ENCODE results near the gene CSNK1E. TPM values are rescaled to one million over a fixed set of nuclear protein-coding genes. Genes with fewer than 3 reads are reported as not detected.

Gene CSNK1E
- total and polyA plus RNA-seq, 9 of the 15 experiments (the other 6 are each of a cell fraction or from before 2014, with no cell fraction given): 2.7 to 70.0 (median 41.3) TPM

- Histone ChIP-seq H3K36me3 (ENCODE audit: control insufficient read depth, insufficient read depth, low read length) (no peaks in the 10 kb centered on the region), H3K9me1 (ENCODE audit: control insufficient read depth, insufficient read depth, low read length) (no peaks in the 10 kb centered on the region), H3K27me3 (ENCODE audit: control insufficient read depth in 2 of 2, insufficient read depth in 2 of 2, low read length in 2 of 2) (no peaks in the 10 kb centered on the region), H3K4me1 (replicated peaks in 1 of 2; ENCODE audit: control insufficient read depth in 2 of 2, insufficient read depth in 2 of 2, low read length in 2 of 2) (peaks cover 13 to 23% of the 10 kb centered on the region in 2 experiments; a peak in 4 of 5 replicates), H3K4me2 (ENCODE audit: insufficient read depth, low read length) (peak overlapping the region; percentile 50), H2AFZ (ENCODE audit: low read depth, low read length) (peak overlapping the region; percentile 85), H3K79me2 (ENCODE audit: control insufficient read depth, insufficient read depth, low read length) (no peaks in the 10 kb centered on the region), H3K4me3 (no peak overlapping the region), H4K20me1 (replicated peaks; ENCODE audit: control insufficient read depth, insufficient read depth, low read length) (no peaks in the 10 kb centered on the region), H3K27ac (ENCODE audit: extremely low read depth, low read depth, low read length) (peak overlapping the region; percentile 56; the same call in 2 of the 3 replicates), H3K9ac (ENCODE audit: insufficient read depth in 1 of 2, low read depth in 2 of 2, low read length in 2 of 2) (peak overlapping the region; percentile 38 to 47; a peak in 3 of 4 replicates), H3K9me3 (replicated peaks; ENCODE audit: control insufficient read depth, insufficient read depth, low read depth, low read length) (no peaks in the 10 kb centered on the region)
- ATAC-seq: peak; percentile 76
- in situ Hi-C loops (cut with MboI) (no loop called here), intact Hi-C loops (cut with micrococcal nuclease) (no loop called here)
- WGBS (ENCODE audit: insufficient coverage, low coverage, missing lambda C conversion rate): 3% methylated on average over 8 of the region's 8 CpGs
- DNase-seq (ENCODE audit: extremely low read depth in 1 of 4, low spot score in 3 of 4): peak; percentile 38 to 68 (median 40)
- no TSS peak for BruUV-seq (replicated peaks)
- FAIRE-seq: peak; percentile 69
- CTCF ChIA-PET (ENCODE audit: low intra/inter-chr PET ratio): no interaction called here
- POLR2A ChIA-PET: interaction anchor here (0.6 to 2.0 kb wide), 8 partner anchors 10 to 1015 kb away, joined by 3 to 8 read pairs (median 4); partner anchors contain the start of gene MAFF
- TF ChIP-seq TEAD4 (IDR thresholded peaks at IDR 0.05; ENCODE audit: low read length) (no peak), TEAD4 (CRISPR knock-in tag; IDR thresholded peaks at IDR 0.05; ENCODE audit: borderline replicate concordance) (no peak), ZNF764 (CRISPR knock-in tag; IDR thresholded peaks at IDR 0.05; ENCODE audit: low read depth) (no peak), SRF (CRISPR knock-in tag; IDR thresholded peaks at IDR 0.05) (no peak), ZNF584 (CRISPR knock-in tag; IDR thresholded peaks at IDR 0.05; ENCODE audit: low read depth) (no peak), PPARD (CRISPR knock-in tag; IDR thresholded peaks at IDR 0.05) (no peak), TFE3 (CRISPR knock-in tag; IDR thresholded peaks at IDR 0.05) (0 out of 2 replicates have a peak, but pooled peaks have one; percentile 13), SMARCA4 (IDR thresholded peaks at IDR 0.05) (peak; percentile 28; the same call in 1 of the 2 replicates), U2AF1 (optimal IDR thresholded peaks at IDR 0.05; ENCODE audit: low read depth, low read length) (no peak), POLR2H (tag; IDR thresholded peaks at IDR 0.05; ENCODE audit: low read depth) (no peak), KLF16 (IDR thresholded peaks at IDR 0.05) (no peak), MEF2A (IDR thresholded peaks at IDR 0.05; ENCODE audit: control insufficient read depth, low read depth, low read length) (no peak), MCM3 (IDR thresholded peaks at IDR 0.05) (no peak), CBX5 (IDR thresholded peaks at IDR 0.05; ENCODE audit: borderline replicate concordance, low read depth) (no peak), ZBTB1 (CRISPR knock-in tag; IDR thresholded peaks at IDR 0.05; ENCODE audit: borderline replicate concordance, low read depth) (no peak), TAL1 (IDR thresholded peaks at IDR 0.05) (no peak), XRCC3 (IDR thresholded peaks at IDR 0.05) (no peak), BRF1 (IDR thresholded peaks at IDR 0.05; ENCODE audit: borderline replicate concordance, extremely low read depth, insufficient read length) (no peak), HDAC6 (IDR thresholded peaks at IDR 0.05; ENCODE audit: low read depth, low read length) (no peak), KAT7 (CRISPR knock-in tag; IDR thresholded peaks at IDR 0.05; ENCODE audit: borderline replicate concordance) (no peak), ZNF511 (CRISPR knock-in tag; IDR thresholded peaks at IDR 0.05) (no peak), ZNF780A (CRISPR knock-in tag; IDR thresholded peaks at IDR 0.05) (no peak), ZBTB17 (CRISPR knock-in tag; IDR thresholded peaks at IDR 0.05) (no peak)
Observed at GRCh38 chr22:38285018-38285417, 32.2 kb downstream of the CSNK1E start.
